ENCODE measurements around the gene PSMB1.

Gene PSMB1

GRCh38 chr6:170500955-170501590 lies 52.0 kb downstream of the PSMB1 start:
- no peak for DNase-seq

GRCh38 chr6:170497841-170498301 lies 55.2 kb downstream of the PSMB1 start:
- DNase-seq, result no peak

GRCh38 chr6:170493354-170493753 lies 59.8 kb downstream of the PSMB1 start:
- DNase-seq, result no peak

GRCh38 chr6:170490259-170490658 lies 62.8 kb downstream of the PSMB1 start:
- DNase-seq, result no peak

GRCh38 chr6:170489836-170490235 lies 63.3 kb downstream of the PSMB1 start:
- no peak for DNase-seq

- no peak for DNase-seq
Measured at GRCh38 chr6:170487707-170488329, 65.3 kb downstream of the PSMB1 start.

- DNase-seq, result no peak
Measured at GRCh38 chr6:170485159-170485558, 67.9 kb downstream of the PSMB1 start.
